ENCODE results near the gene TLR3. TPM values are rescaled to one million over a fixed set of nuclear protein-coding genes. Genes with fewer than 3 reads are reported as not detected.

The TLR3 gene
- total and polyA plus RNA-seq, 7 donors: 1.8 to 8.2 (median 3.1) TPM

DNA sequence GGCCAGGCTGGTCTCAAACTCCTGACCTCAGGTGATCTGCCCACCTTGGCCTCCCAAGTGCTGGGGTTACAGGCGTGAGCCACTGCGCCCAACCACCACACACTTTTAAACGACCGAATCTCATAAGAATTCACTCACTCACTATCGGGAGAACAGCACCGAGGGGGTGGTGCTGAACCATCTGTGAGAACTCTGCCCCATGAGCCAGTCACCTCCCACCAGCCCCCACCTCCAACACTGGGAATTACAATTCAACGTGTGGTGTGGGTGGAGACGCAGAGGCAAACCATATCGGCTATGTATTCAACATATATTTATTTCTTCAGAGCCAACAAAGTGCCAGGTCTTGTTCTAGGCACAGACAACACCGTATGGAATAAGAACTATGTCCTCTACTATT is 3.6 kb downstream of the TLR3 start:
- Histone ChIP-seq H3K4me1 (peaks cover 0 to 19% (median 5%) of the 10 kb centered on the region in 4 donors), H3K36me3 (no peaks in the 10 kb centered on the region), H3K9me3 (no peaks in the 10 kb centered on the region), H3K27me3 (no peaks in the 10 kb centered on the region), H3K27ac (no peak overlapping the region), H3K4me3 (no peak overlapping the region)
- TF ChIP-seq EP300 (IDR thresholded peaks at IDR 0.05): no peak
- no peak for TF ChIP-seq POLR2AphosphoS5 (IDR thresholded peaks at IDR 0.05)
- no peak for TF ChIP-seq POLR2A (IDR thresholded peaks at IDR 0.05)
- TF ChIP-seq, protein P1, sequence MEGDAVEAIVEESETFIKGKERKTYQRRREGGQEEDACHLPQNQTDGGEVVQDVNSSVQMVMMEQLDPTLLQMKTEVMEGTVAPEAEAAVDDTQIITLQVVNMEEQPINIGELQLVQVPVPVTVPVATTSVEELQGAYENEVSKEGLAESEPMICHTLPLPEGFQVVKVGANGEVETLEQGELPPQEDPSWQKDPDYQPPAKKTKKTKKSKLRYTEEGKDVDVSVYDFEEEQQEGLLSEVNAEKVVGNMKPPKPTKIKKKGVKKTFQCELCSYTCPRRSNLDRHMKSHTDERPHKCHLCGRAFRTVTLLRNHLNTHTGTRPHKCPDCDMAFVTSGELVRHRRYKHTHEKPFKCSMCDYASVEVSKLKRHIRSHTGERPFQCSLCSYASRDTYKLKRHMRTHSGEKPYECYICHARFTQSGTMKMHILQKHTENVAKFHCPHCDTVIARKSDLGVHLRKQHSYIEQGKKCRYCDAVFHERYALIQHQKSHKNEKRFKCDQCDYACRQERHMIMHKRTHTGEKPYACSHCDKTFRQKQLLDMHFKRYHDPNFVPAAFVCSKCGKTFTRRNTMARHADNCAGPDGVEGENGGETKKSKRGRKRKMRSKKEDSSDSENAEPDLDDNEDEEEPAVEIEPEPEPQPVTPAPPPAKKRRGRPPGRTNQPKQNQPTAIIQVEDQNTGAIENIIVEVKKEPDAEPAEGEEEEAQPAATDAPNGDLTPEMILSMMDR (IDR thresholded peaks at IDR 0.05): no peak
- intact Hi-C loops (cut with DNase I): no loop called here
- DNase-seq: no peak
- 96% methylated on average over 10 of the region's 10 CpGs for WGBS, 2 donors

DNA sequence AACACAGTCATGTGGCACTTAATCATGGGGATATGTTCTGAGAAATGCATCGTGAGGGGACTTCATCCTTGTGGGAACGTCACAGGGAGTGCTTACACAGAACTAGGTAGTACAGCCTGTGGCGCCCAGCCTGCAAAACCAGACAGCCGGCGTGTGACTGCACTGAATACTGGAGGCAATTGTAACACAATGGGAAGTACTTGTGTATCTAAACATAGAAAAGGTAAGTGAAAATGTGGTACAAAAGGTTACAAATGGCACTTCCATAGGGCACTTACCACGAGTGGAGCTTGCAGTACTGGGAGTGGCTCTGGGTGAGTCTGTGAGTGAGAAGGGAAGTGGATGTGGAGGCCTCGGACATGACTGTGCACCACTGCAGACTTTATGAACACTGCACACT is 5.2 kb downstream of the TLR3 start:
- no peaks in the 10 kb centered on the region for H3K9me3 ChIP-seq
- no peak for DNase-seq
- TF ChIP-seq EP300 (IDR thresholded peaks at IDR 0.05) (no peak), POLR2AphosphoS5 (IDR thresholded peaks at IDR 0.05) (no peak), POLR2A (IDR thresholded peaks at IDR 0.05) (no peak)
- TF ChIP-seq, protein P1 (IDR thresholded peaks at IDR 0.05): no peak
- H3K4me3 ChIP-seq: no peak overlapping the region
- H3K36me3 ChIP-seq: peaks cover 0 to 5% (median 2%) of the 10 kb centered on the region in 4 donors
- WGBS, 2 donors: 73 to 76% methylated on average over 7 of the region's 7 CpGs
- intact Hi-C loops (cut with DNase I): no loop called here
- peaks cover 0 to 15% (median 5%) of the 10 kb centered on the region in 4 donors for H3K4me1 ChIP-seq
- no peaks in the 10 kb centered on the region for H3K27me3 ChIP-seq
- H3K27ac ChIP-seq: no peak overlapping the region

DNA sequence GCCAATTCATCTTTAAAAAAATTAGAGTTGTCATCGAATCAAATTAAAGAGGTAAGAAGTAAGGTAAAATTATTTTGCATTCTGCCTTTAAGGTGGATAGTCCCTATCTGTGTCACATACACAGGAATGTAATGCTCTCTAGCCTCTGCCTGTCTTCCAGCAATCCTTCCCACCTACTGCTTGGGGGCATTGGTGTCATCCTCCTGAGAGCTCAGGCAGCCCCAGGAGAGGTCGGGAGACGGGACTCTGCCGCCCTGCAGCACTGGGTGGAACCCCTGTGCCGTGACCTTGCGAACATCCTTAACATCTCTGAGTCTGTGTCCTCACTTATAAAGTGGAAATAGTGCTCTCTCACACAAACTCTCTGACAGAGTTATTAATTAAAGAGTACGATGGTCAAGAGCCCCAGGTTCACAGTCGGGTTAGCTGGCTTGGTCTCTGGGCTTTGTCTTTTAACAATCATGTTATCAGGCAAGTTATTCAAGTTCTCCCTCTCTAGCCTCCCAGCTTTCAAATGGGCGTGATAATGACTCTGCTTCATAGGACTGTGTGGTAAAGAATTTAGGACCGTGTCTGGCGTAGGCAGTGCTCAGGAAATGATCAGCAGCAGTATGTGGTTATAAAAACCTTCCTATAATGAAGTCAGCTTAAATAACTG is 10.2 kb downstream of the TLR3 start:
- H3K4me3 ChIP-seq: no peak overlapping the region
- no peaks in the 10 kb centered on the region for H3K9me3 ChIP-seq
- TF ChIP-seq, protein P1 (IDR thresholded peaks at IDR 0.05): no peak
- TF ChIP-seq POLR2AphosphoS5 (IDR thresholded peaks at IDR 0.05) (no peak), POLR2A (IDR thresholded peaks at IDR 0.05) (no peak), EP300 (IDR thresholded peaks at IDR 0.05) (no peak)
- intact Hi-C loops (cut with DNase I): no loop called here
- H3K27me3 ChIP-seq: no peaks in the 10 kb centered on the region
- H3K27ac ChIP-seq: no peak overlapping the region
- WGBS, 2 donors: 83% methylated on average over 11 of the region's 11 CpGs
- no peak for DNase-seq
- peaks cover 0 to 5% (median 0%) of the 10 kb centered on the region in 4 donors for H3K4me1 ChIP-seq
- H3K36me3 ChIP-seq: peaks cover 0 to 28% (median 2%) of the 10 kb centered on the region in 4 donors

DNA sequence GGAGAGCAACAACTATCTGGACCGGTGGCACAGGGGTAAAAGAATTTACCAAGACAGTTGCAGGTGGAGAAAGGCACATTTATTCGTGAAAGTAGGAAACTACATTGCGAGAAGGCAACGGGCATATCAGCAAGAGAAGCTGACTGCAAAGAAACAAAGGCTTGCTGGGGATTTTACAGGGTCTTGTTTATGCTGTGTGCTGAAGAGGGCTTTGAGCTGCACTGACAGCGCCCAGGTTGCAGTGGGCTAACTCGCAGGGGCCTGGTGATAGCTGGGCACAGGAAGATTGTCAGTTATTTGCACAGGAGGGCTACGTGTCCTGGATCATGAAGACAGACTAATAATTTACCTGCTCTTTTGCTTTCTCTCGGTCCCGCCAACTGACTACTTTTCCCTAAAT is 10.7 kb downstream of the TLR3 start:
- TF ChIP-seq POLR2A (IDR thresholded peaks at IDR 0.05): no peak
- no peak for TF ChIP-seq EP300 (IDR thresholded peaks at IDR 0.05)
- no peak for TF ChIP-seq POLR2AphosphoS5 (IDR thresholded peaks at IDR 0.05)
- TF ChIP-seq, protein P1 (IDR thresholded peaks at IDR 0.05): no peak
- Histone ChIP-seq H3K27me3 (no peaks in the 10 kb centered on the region), H3K36me3 (peaks cover 0 to 34% (median 2%) of the 10 kb centered on the region in 4 donors), H3K4me1 (peaks cover 0 to 5% (median 0%) of the 10 kb centered on the region in 4 donors), H3K27ac (no peak overlapping the region), H3K9me3 (no peaks in the 10 kb centered on the region), H3K4me3 (no peak overlapping the region)
- intact Hi-C loops (cut with DNase I): no loop called here
- DNase-seq: no peak
- WGBS, 2 donors: 87 to 93% methylated on average over 9 of the region's 9 CpGs

Measured in sigmoid colon (tissue), 7 donors.